ENCODE data around the gene CBFB.

GRCh38 chr16:67015313-67015731 lies 13.6 kb upstream of the CBFB start:
- no peak for TF ChIP-seq POLR2A (IDR thresholded peaks at IDR 0.05)
- TF ChIP-seq CTCF (IDR thresholded peaks at IDR 0.05), result no peak
